Cortex of kidney (tissue), 1 donor: ENCODE data around the gene OR5C1.
"Not testable (repeated sequence)": the region's sequence is repeated elsewhere in the genome, so short reads cannot be mapped to it uniquely, and the experiment has no call there.

Experiments used
- DNase-seq: peaks from one replicate; lab custom pipeline; 2025; lab: John Stamatoyannopoulos, UW

The OR5C1 gene

DNA sequence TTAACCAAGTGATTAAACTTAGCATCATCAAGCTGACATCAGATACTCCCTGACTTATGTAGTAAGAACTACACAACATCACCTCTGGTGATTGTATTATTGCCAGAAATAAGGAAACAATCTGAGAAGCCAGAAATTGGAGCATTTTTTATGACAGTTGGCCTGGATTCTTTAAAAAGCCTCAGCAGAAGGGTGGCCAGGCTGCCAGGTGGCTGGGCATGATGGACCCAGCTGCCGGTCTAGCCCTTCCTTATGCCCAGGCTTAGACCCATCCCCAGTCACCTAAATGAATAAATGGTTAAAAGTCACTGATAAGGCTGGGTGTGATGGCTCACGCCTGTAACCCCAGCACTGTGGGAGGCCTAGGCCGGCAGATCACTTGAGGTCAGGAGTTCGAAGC, 24.0 kb downstream of the OR5C1 start:
- no peak for DNase-seq

DNA sequence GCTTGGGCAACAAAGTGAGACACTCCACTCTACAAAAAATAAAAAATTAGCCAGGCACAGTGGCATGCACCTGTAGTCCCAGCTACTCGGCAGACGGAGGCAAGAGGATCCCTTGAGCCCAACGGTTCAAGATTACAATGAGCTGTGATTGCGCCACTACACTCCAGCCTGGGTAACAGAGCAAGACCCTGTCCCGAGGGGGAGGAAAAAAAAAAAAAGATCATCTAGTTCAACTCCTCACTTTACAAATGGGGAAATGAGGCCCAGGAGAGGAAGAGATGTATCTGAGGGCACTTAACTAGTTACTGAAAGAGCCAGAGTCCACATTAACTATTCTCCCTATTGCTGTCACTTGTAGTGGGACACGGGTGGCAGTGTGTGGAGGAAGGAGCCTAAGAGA, 25.8 kb downstream of the OR5C1 start:
- DNase-seq, result no peak

- DNase-seq, result no peak
Measured at GRCh38 chr9:122815544-122815943, 26.8 kb downstream of the OR5C1 start.

- DNase-seq, result no peak
Measured at GRCh38 chr9:122816163-122816867, 27.6 kb downstream of the OR5C1 start.

DNA sequence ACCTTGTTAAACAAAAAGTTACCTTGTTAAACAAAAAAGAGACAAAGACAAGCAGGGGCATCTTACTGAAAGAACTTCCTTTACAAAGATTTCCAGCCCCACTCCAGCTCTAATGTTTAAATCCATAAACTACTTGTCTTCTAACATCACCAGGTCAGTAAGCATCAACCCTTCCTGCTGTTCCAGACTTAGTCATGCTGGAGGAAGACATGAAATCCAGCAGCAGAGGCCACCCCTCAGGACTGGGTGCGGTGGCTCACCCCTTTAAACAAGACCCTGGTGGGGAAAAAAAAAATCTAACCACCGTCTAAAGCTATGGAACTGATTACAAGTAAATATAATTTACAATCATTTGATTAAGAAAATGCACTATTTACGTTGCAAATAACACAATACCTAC, 30.6 kb downstream of the OR5C1 start:
- no peak for DNase-seq

- DNase-seq, result no peak
Measured at GRCh38 chr9:122819791-122820489, 31.2 kb downstream of the OR5C1 start.

DNA sequence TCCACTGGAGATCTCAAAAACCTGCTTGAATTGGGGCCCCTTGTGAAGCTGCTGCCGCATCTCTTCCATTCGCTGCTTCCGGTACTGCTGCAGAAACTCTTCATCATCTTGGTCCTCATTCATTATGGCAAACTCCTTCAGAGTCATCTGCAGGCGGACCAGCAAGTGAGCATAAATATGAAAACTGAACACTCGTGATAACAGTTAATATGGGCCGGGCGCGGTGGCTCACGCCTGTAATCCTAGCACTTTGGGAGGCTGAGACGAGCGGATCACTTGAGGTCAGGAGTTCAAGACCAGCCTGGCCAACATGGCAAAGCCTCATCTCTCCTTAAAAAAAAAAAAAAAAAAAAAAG, 31.7 kb downstream of the OR5C1 start:
- DNase-seq, result no peak

GRCh38 chr9:122821278-122821943, 32.7 kb downstream of the OR5C1 start:
- DNase-seq, result no peak

- DNase-seq, result no peak
Measured at GRCh38 chr9:122822056-122822455, 33.3 kb downstream of the OR5C1 start.

DNA sequence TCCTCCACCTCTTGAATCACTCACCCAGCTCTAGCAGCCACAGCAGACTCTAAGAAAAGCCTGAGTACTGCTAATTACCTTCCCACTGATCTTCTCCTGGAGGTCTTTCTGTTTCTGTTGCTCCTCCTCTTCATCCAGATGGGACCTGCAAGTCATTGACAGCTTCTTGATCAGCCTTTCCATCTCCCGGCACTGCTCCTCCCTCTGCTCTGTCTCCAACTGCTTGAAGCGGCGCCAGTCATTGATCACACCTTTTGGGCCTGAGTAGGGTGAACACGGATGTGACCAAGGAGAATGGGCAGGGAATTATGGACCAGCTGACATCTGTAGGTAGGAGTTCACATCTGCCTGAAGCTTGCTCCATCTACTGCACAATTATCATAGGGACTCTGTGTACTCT, 34.2 kb downstream of the OR5C1 start:
- no peak for DNase-seq

GRCh38 chr9:122827761-122828093, 39.0 kb downstream of the OR5C1 start:
- no peak for DNase-seq

GRCh38 chr9:122828965-122829284, 40.2 kb downstream of the OR5C1 start:
- DNase-seq, result not testable (repeated sequence)

DNA sequence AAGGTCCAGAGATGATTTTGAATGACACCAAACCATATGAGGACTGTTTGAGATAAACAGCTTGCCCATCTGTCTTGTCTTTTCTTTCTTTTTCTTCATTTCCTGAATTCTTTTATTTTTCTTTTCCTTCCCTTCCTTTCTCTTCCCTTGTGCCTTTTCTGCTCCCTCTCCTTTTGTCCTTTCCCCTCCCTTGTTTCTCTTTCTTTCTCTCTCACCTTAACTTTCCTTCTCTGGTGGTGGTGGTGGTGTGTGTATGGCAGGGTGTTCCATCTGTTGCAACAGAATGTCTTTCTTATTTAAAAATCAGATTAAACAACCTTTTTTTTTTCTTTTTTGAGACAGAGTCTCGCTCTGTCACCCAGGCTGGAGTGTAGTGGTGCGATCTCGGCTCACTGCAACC, 43.5 kb downstream of the OR5C1 start:
- no peak for DNase-seq

GRCh38 chr9:122835313-122835731, 46.6 kb downstream of the OR5C1 start:
- DNase-seq, result no peak

DNA sequence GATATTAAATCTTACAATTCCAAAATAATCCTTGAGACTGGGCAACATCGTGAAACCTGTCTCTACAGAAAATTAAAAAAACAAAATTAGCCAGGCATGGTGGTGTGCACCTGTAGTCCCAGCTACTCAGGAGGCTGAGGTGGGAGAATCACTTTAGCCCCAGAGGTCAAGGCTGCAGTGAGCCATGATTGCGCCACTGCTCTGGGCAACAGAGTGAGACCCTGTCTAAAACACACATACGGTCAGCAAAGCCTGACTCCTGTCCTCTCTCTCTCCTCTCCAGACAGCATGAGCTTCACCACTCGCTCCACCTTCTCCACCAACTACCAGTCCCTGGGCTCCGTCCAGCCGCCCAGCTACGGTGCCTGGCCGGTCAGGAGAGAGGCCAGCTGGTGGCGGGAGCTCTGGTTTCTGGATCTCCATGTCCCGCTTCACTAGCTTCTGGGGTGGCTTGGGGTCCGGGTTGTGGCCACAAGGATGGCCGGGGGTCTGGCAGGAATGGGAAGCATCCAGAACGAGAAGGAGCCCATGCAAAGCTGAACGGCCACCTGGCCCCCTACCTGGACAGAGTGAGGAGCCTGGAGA, 48.6 kb downstream of the OR5C1 start:
- DNase-seq, result no peak

- not testable (repeated sequence) for DNase-seq
Measured at GRCh38 chr9:122838441-122838840, 49.7 kb downstream of the OR5C1 start.
